DMS53 treated with DMSO at 0.1 percent for 48 hours (cell line): ENCODE results near the gene CLCN3.
"Not testable (repeated sequence)": the region's sequence is repeated elsewhere in the genome, so short reads cannot be mapped to it uniquely, and the experiment has no call there.

ENCODE experiments used
- DNase-seq: peaks from one replicate; lab custom pipeline; 2025; ENCODE audit not compliant: unreplicated experiment; lab: John Stamatoyannopoulos, UW

The CLCN3 gene

DNA sequence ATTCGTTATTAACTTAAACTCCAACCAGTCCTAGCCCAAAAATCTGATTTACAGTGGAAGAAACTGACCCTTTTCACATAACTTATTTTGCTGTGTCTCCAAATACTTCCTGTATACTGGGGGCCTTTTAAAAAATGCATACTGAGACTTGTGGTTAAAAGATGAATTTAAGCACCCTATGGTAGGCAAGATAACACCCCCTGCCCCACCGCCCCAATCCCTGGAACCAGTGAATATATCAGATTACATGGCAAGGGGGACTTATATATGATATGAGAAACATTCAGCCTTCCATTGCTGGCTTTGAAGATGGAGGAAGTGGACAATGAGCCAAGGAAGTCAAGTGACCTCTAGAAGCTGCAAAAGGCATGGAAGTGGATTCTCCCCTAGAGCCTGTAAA lies 3.1 kb upstream of the CLCN3 start:
- DNase-seq: no peak

DNA sequence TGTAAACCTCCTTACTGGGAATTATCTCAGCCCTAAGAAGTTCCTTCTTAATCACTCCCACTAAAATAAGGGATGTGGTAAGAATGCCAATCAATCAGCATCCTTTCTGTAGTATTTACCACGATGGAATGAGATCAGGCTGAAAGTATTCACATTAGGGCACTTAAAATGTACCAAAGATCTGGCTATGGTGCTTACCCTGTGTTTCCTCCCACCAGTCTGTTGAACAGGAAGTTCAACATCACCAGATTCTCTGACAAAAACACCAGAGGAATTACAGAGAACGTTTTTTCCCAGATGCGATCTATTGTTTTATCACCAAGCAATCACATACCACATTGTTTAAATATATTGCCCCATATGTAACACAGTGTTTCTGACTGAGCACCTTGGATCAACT lies 2.1 kb upstream of the CLCN3 start:
- DNase-seq: no peak

DNA sequence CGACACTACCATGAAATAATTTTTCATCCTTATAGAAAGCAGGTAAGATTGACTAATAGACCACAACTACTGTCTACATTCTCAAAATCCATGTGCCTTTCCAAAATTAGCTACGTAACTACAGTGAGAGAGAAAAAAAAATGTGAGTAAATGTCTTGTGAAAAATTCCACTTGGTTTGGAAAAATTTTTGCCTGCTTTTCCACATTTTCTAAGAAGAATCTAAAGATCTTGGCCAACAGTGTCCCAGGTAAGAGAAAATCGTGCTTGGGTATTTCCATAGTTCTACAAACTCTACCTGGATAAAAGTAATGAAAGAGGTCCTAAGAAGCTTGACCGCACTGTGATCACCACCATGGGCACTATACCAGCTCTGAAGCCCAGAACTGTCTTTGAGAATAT lies 1.4 kb upstream of the CLCN3 start:
- no peak for DNase-seq

DNA sequence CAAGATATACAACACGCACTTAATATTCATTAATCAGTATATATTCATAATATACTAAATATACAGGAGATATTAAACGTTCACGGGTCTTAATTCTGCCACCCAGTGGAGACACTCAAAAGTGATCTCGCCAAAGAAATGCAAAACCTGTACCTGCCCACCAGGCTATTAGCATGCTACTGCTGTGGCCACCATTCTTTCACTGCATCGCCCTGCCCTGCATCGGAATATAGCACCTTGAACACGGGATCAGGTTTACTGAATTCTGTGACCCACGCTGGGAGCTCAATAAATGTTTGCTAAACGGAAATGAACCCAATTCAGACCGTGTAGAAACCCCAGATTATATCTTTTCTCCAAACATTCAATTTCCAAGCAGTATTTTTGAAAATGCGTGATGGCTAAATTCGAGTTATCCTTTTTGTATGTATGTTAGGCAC lies 840 bp upstream of the CLCN3 start:
- peak; percentile 45 for DNase-seq

DNA sequence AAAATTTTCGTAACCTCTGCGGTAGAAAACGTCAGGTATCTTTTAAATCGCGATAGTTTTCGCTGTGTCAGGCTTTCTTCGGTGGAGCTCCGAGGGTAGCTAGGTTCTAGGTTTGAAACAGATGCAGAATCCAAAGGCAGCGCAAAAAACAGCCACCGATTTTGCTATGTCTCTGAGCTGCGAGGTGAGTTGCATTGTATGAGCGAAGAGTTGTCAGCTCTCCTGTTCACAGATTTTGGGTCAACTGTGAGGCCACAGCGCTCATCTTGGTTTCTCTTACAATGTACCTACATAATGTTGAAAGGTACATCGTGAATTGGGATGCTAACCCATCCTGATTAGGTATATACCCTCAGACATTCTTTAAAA lies 486 bp downstream of the CLCN3 start:
- DNase-seq: peak; percentile 27

DNA sequence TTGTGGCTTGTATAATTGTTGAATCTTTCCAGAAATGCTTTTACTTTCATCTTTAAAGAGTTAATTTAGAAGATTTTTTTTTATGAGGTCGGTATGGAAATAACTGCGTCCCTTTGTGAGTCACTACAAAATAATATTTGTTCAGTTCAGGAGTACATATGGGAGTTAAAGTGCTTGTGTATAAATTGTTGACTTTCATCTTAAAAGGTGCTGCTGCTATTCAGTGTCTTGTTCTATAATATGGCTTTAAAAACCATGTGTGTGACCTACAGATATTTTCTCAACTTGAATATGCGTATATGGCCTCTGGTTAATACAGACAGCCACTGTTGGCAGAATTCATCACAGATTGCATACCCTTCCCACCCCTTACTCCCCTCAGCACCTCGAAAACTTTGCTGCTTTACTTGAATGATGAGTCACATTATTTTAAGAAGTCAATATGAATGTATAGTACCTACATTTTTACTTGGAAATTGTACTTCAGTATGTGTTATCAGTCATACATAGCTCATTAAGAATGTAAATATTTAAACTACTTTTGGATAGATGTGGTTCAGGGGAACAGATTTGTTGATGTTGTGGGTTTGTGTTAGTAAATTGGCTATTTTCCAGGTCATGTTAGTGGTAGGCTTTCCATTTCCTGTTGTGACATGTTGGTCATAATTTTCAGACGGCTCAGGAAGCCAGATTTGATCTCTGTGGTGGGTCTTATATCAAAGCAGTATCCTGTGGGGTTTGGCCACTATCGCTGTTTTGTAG lies 1.5 kb downstream of the CLCN3 start:
- peak; percentile 41 for DNase-seq

DNA sequence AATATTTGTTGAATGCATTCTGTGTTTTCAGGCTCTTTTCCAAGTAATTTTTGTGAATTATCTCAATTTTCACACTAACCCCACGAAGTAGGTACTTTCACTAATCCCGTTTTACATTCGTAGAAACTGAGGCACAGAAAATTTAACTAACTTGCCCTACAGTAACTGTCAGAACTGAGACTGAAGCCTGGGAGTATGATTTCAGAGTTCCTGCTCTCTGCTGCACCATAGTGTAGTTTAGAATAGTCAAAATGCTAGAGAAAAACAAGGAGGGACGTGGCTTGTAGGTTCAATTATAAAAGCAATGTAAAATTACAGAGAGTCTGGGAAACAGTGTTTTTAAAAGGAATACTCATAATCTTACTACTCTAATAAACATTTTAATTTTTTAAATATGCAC lies 2.2 kb downstream of the CLCN3 start:
- no peak for DNase-seq

DNA sequence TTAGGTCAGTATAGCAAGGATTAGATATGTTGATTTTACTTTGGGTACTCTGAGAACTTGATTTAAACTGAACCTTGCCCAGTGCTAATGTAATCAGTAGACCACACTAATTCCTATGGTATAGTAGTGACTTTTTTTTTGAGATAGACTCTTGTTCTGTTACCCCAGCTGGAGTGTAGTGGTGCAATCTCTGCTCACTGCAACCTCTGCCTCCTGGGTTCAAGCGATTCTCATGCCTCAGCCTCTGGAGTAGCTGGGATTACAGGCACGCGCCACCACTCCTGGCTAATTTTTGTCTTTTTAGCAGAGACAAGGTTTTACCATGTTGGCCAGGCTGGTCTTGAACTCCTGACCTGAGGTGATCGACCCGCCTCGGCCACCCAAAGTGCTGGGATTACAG lies 3.6 kb downstream of the CLCN3 start:
- DNase-seq: not testable (repeated sequence)

DNA sequence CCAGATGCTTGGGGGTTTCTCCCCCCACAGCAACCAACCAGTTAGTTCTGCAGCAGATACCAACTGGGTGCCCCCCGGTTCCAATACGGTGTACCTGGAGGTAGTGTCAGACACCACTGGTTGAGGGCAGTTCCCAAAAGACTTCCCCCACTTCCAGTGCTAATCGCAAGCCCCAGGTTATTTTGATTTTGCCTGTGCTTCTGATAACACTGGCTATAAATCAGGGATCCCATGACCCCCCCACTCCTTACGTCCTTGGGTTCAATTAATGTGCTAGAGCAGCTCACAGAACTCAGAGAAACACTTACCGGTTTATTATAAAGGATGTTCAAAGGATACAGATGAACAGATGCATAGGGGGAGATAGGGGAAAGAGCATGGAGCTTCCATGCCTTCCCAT lies 5.5 kb downstream of the CLCN3 start:
- no peak for DNase-seq

DNA sequence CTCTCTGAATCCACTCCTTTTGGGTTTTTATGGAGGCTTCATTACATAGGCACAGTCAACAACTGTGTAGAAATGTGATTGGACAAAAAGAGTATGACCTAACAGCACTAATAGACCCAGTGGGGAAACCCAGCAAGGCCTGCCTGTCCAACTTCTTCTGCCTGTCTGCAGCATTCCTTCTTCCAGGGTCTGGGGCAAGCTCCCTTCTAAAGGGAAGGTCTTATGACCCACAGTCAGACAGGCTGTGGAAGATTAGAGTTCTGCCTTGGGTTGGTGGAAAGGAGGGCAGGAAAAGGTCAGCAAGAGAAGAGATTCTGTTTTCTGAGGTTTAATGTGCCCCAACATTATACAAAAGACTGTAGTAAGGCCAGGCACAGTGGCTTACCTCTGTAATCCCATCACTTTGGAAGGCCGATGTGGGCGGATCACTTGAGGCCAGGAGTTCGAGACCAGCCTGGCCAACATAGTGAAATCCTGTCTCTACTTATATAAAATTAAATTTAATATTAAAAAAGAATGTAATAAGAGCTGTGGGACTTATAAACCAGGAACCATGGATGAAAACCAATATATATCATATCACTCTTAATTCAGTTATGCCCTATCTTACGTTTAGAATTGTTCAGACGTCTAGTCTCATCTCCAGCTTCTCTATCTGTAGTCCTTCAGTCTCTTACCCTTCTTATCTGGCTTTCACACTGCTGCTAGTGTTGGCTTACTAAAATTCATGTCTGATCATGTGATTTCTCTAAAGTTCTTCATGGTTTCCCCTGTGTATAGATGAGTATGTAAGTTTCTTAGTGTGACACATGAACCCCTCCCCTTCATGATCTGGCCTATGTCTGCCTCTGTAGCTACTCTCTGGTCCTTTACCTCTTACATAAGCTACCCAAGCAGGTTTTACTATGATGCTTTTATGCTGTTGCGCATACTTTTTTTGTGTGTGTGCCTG lies 6.2 kb downstream of the CLCN3 start:
- no peak for DNase-seq

DNA sequence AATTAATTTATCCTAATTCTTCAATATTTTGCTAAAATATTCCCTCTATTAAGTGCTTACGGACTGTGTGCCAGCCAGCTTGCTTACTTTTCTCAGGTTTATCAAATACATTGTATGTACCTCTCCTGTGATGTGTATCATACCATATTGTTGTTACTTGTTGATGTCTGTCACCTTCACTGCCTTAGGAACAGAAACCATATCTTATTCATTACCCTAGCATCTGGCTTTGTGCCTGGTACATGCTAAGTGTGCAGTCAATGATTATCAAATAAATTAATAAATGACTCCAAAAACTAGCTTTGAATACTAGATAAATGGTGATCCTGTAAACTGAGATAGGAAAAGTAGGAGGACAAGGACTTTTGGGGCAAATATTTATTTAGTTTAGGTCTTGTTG lies 6.9 kb downstream of the CLCN3 start:
- no peak for DNase-seq

DNA sequence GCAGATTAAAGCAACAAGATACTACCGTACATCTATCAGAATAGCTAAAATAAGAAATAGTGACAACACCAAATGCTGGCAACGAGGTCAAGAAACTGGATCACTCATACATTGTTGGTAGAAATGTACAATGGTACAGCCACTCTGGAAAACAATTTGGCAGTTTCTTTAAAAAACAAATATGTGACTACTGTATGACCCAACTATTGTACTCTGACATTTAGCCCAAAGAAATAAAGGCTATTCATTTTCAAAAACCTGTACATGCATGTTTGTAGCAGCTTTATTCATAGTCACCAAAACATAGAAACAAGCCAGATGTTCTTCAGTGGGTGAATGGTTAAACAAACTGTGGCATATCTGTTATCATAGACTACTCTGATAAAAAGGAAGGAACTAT lies 8.2 kb downstream of the CLCN3 start:
- no peak for DNase-seq

DNA sequence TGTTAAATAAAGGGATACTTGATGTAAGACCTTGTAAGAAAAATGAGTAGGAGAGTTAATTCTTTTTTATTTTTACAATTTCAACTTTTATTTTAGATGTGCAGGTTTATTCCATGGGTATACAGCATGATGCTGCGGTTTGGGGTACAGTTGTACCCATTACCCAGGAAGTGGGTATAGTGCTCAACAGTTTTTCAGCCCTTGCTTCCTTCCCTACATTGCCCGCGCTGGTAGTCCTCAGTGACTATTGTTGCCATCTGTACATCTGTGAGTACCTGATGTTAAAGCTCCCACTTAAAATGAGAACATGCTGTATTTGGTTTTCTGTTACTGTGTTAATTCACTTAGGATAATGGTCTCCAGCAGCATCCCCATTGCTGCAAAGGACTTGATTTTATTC lies 9.7 kb downstream of the CLCN3 start:
- DNase-seq: no peak

DNA sequence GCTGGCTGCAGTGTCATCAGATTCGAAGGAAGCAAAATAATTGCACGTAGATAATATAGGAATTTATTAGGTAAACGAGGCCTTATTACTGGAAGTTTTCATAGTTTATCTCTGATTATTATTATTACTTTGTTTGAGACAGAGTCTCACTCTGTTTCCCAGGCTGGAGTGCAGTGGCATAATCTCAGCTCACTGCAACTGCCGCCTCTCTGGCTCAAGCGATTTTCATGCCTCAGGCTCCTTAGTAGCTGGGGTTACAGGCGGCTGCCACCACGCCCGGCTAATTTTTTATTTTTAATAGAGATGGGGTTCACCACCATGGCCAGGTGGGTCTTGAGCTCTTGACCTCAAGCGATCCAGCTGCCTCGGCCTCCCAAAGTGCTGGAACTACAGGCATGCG lies 12.5 kb downstream of the CLCN3 start:
- DNase-seq: no peak

DNA sequence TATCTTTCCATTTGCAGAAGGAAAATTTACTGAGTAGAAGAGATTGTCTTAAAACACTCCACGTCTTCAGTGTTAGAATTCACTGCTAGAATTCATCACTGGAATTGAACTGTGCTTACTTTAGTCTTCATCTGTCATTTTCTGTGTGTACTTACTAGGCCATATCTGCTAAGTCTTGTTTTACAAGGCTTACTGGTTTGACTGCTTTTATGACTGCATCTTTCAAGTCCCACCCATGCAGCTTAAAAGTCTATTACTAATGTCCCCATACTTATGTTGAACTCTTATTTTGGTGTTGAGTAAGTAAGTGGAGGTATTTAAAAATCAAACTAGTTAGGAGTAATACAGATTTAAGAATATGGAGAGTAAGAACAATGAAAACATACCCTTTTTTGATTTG lies 14.6 kb downstream of the CLCN3 start:
- peak; percentile 27 for DNase-seq

DNA sequence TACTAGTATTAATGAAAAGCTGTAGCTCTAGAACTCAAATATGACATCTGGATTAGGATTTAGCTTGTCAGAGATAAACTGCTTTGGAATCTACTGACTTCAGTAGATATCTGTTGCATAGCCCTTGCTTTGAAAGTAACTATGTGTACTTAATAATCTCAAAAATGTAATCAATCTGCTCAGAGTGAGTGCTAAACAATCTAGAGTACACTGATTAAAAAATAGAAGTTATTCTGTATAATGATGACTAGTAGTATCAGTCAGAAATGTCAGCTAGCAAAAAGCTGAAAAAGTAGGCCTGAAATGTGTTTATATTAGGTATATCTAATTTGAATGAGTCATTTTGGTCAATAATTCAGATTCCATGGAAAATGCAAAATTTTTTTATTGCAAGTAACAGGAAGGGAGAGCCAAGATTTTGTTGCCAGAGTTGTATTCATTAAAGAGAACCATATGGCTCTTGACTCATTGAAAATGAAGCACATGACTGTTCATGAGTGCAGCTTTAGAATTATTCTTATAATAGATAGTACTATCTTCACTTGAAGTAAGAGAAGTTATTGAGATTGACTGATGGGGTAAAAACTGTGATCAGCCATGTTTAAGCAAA lies 20.0 kb downstream of the CLCN3 start:
- DNase-seq: no peak

DNA sequence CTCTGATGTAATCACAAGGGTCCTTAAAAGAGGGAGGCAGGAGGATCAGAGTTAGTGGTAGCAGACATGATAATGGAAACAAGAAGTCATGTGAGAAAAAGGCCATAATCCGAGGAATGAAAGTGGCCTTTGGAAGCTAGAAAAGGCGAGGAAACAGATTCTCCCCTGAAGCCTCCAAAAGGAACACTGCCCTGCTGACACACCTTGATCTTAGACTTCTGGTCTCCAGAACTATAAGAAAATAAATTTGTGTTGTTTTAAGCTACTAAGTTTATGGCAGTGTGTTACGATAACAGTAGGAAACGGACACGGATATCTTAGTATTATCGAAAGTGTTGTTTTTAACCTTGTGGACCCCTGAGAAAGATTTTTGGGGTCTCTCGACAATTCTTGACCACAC lies 24.4 kb downstream of the CLCN3 start:
- DNase-seq: no peak

DNA sequence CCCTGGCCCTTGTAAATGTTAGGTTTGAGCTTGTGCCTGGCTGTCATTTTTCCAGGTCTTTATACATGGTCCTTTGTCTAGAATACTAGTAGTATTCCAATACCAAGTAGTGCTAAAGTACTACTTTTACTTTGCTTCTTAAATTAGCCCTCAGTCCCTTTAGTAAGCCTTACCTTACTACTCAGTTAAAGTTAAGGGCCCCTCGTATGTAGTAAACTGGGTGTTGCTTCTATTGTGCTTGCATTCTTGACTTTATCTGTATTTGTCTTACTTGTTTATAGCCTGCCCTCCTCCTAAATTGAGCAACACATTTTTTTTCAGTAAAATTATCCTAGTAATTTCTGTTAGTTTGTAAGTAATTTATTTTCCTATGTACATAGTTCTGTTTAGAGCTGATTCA lies 25.2 kb downstream of the CLCN3 start:
- no peak for DNase-seq

DNA sequence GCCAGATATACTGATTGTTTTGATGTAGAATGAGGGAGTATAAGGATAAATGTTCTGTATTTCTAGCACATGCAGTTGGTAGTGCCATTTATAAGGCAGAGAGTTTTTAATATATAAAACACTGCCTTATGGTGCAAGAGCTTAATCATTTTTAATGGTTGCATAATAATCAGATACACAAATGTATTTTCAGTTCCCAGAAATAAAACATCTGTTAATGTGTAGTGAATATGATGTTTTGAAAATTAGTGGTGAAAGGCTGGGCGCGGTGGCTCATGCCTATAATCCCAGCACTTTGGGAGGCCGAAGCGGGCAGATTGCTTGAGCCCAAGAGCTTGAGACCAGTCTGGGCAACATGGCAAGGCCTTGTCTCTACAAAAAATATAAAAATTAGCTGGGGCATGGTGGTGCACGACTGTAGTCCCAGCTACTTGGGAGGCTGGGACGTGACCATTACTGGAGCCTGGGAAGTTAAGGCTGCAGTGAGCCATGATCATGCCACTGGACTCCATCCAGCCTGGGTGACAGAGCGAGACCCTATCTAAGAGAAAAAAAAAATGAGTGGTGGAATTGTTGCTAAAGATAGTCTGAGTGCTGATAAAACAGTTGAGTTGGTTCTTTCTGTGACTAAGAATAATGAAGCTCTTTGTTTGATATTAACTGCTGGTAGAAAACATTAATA lies 29.3 kb downstream of the CLCN3 start:
- DNase-seq: no peak

DNA sequence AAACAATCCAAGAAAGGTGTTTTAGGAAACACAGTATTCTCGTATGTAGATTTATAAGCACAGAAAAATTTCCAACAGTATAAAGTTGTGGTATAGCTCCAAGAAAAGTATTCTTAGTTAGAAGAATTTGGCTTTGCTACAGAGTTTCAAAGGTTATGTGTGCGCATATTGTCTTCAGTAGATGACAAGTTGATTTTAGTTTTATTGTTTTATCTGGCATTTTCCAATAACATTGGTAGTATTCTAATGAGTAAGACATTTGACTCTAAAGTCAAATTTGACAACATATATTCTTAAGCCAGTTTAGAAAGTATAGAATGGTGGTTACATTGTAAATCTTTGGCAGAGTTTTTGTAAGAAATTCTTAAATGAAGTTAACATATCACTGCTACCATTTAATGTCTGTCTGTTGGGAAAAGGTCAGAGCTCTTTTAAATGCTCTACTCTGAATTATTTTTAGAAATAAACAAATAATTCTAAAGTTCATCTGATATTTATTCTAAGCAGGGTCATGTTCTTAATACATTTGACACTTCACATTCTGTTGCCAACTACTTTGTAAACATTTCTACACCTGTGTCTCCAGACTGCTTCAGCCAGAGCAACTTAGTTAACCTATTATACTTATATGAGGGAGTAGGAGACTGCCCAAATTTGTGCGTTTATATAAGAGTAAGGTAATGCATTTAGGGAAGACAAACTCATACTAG lies 30.0 kb downstream of the CLCN3 start:
- no peak for DNase-seq

DNA sequence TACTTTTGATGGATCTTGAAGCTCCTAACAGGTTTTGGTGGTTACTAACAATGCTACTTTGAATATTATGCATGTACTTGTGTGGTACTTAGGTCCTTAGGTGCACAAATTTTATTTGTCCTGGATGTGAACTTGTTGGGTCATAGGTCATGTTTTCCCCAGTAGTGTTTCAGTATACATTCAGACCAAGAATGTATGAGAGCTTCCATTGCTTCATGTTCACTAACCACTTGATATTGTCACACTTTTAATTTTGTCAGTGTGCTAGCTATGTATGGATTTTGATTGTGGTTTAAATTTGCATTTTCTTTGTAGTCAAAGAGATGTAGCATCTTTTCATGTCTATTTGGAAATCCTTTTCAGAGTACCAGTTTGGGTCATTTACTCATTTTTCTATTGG lies 32.2 kb downstream of the CLCN3 start:
- DNase-seq: no peak
